SK-N-SH (cell line): ENCODE measurements around the gene VDAC1. TPM values are rescaled to one million over a fixed set of nuclear protein-coding genes. Genes with fewer than 3 reads are reported as not detected.

Experiments used
- CTCF ChIA-PET: fragments of 300-600, 350-600 bp; formaldehyde crosslinking; extraction: SDS; loops from one replicate; lab custom pipeline; 2021; lab: Yijun Ruan, JAX
- POLR2A ChIA-PET: fragments of 350-600 bp; sonication (Branson Sonifier 250); formaldehyde crosslinking; extraction: SDS; loops from one replicate; lab custom pipeline; 2020; ENCODE audit warnings: antibody characterized with exemption, inconsistent platforms; lab: Yijun Ruan, JAX
- DNase-seq: peaks from one replicate; pipeline ENCODE4 v3.0.0; 2012
- H2AFZ ChIP-seq: fragments of 200-600 bp; sonication (generic); 2 replicates; pipeline ENCODE4 v1.8.1; 2016; ENCODE audit warnings: antibody characterized with exemption, mild to moderate bottlenecking, low read depth
- H3F3A ChIP-seq: fragments of 200-600 bp; sonication (generic); replicated peaks from 2 replicates; pipeline ENCODE3; 2016; ENCODE audit warnings: antibody characterized with exemption, mild to moderate bottlenecking; ENCODE audit not compliant: insufficient read depth
- H3K27ac ChIP-seq, 2 experiments: fragments of 200-500 bp in 1 of 2; fragments of 200-600 bp in 1 of 2; sonication (Bioruptor generic) in 1 of 2; sonication (generic), shearing (Covaris generic) in 1 of 2; 2 replicates each; pipeline versions ENCODE4 v1.5.1 to v1.6.1; 2014 to 2016; ENCODE audit warnings: low read depth in 2 of 2, inconsistent platforms in 1 of 2, low read length in 1 of 2, mild to moderate bottlenecking in 1 of 2, mixed read lengths in 1 of 2
- H3K27me3 ChIP-seq: fragments of 200-600 bp; sonication (generic), shearing (Covaris generic); 2 replicates; pipeline ENCODE4 v1.6.1; 2016; ENCODE audit warnings: mixed run types; ENCODE audit not compliant: insufficient read depth
- H3K36me3 ChIP-seq, 2 experiments: fragments of 200-500 bp in 1 of 2; fragments of 200-600 bp in 1 of 2; sonication (Bioruptor generic) in 1 of 2; sonication (generic) in 1 of 2; replicated peaks in 1 of 2; 2 replicates each; pipeline versions ENCODE3 to v1.5.1; 2014 to 2016; ENCODE audit warnings: low read length in 1 of 2, mild to moderate bottlenecking in 1 of 2; ENCODE audit not compliant: insufficient read depth in 2 of 2, control insufficient read depth in 1 of 2
- H3K4me1 ChIP-seq, 2 experiments: fragments of 200-500 bp in 1 of 2; fragments of 200-600 bp in 1 of 2; sonication (Bioruptor generic) in 1 of 2; sonication (generic), shearing (Covaris generic) in 1 of 2; 2 replicates each; pipeline versions ENCODE4 v1.5.1 to v1.6.1; 2014 to 2016; ENCODE audit warnings: low read depth in 1 of 2, low read length in 1 of 2, mixed run types in 1 of 2; ENCODE audit not compliant: insufficient read depth in 2 of 2, control insufficient read depth in 1 of 2
- H3K4me2 ChIP-seq: fragments of 200-600 bp; sonication (generic), shearing (Covaris generic); 2 replicates; pipeline ENCODE4 v1.6.1; 2017; ENCODE audit warnings: mixed run types
- H3K4me3 ChIP-seq, 2 experiments: fragments of 200-500 bp in 1 of 2; fragments of 200-600 bp in 1 of 2; sonication (Bioruptor generic) in 1 of 2; sonication (generic), shearing (Covaris generic) in 1 of 2; 2 replicates each; pipeline versions ENCODE4 v1.5.1 to v1.8.1; 2014 to 2016; ENCODE audit warnings: low read depth in 2 of 2, inconsistent platforms in 1 of 2, low read length in 1 of 2, mild to moderate bottlenecking in 1 of 2, mixed read lengths in 1 of 2, moderate library complexity in 1 of 2
- H3K79me2 ChIP-seq: fragments of 200-600 bp; sonication (generic); 2 replicates; pipeline ENCODE4 v1.8.1; 2017; ENCODE audit warnings: mild to moderate bottlenecking; ENCODE audit not compliant: insufficient read depth
- H3K9ac ChIP-seq: fragments of 200-600 bp; sonication (generic); 2 replicates; pipeline ENCODE4 v1.6.1; 2017; ENCODE audit warnings: mixed run types
- H3K9me2 ChIP-seq: fragments of 200-600 bp; sonication (generic); 2 replicates; pipeline ENCODE4 v1.6.1; 2017; ENCODE audit warnings: mixed run types
- H3K9me3 ChIP-seq: fragments of 200-600 bp; sonication (generic); 2 replicates; pipeline ENCODE4 v1.6.1; 2017; ENCODE audit warnings: mixed run types, mild to moderate bottlenecking, moderate library complexity
- H4K20me1 ChIP-seq: fragments of 200-600 bp; sonication (generic); 2 replicates; pipeline ENCODE4 v1.6.1; 2017; ENCODE audit warnings: mild to moderate bottlenecking, mixed run types; ENCODE audit not compliant: insufficient read depth
- CHD2 ChIP-seq: fragments of 150-350 bp; IDR thresholded peaks from 2 replicates; pipeline ENCODE4 v1.6.1; 2018; ENCODE audit warnings: low read length; ENCODE audit not compliant: partially characterized antibody
- EZH2phosphoT487 ChIP-seq: fragments of 200-600 bp; sonication (generic); IDR thresholded peaks from 2 replicates; pipeline ENCODE4 v1.6.1; 2017; ENCODE audit warnings: low read depth, mixed run types, mild to moderate bottlenecking, antibody characterized with exemption, moderate library complexity, borderline replicate concordance
- FOSL2 ChIP-seq: IDR thresholded peaks from 2 replicates; pipeline ENCODE4 v1.4.0; 2012; ENCODE audit warnings: low read depth, mild to moderate bottlenecking, moderate library complexity, borderline replicate concordance
- GABPA ChIP-seq: IDR thresholded peaks from 2 replicates; pipeline ENCODE4 v1.4.0; 2012; ENCODE audit warnings: low read depth, mild to moderate bottlenecking
- GATA2 ChIP-seq: sonication (generic); formaldehyde crosslinking; IDR thresholded peaks from 2 replicates; pipeline ENCODE4 v1.5.0; 2020; ENCODE audit warnings: mild to moderate bottlenecking, missing genetic modification reagents
- MEF2A ChIP-seq: IDR thresholded peaks from 2 replicates; pipeline ENCODE4 v1.4.0; 2012; ENCODE audit warnings: low read depth, borderline replicate concordance
- MXI1 ChIP-seq: IDR thresholded peaks from 2 replicates; pipeline ENCODE4 v1.6.1; 2012; ENCODE audit warnings: mild to moderate bottlenecking, low read depth, low read length, improper control_type of control experiment
- NFIC ChIP-seq: IDR thresholded peaks from 2 replicates; pipeline ENCODE4 v1.4.0; 2012; ENCODE audit warnings: borderline replicate concordance
- RAD21 ChIP-seq: IDR thresholded peaks from 2 replicates; pipeline ENCODE4 v1.6.1; 2012; ENCODE audit warnings: mild to moderate bottlenecking, low read length
- RXRA ChIP-seq: IDR thresholded peaks from 2 replicates; pipeline ENCODE4 v1.4.0; 2012; ENCODE audit warnings: low read depth, mild to moderate bottlenecking, borderline replicate concordance
- SMC3 ChIP-seq: IDR thresholded peaks from 2 replicates; pipeline ENCODE4 v1.6.1; 2012; ENCODE audit warnings: low read depth, low read length, improper control_type of control experiment
- TAF1 ChIP-seq: IDR thresholded peaks from 2 replicates; pipeline ENCODE4 v1.6.1; 2012; ENCODE audit warnings: low read depth, mild to moderate bottlenecking, low read length, moderate library complexity, borderline replicate concordance
- TEAD4 ChIP-seq: IDR thresholded peaks from 2 replicates; pipeline ENCODE4 v1.4.0; 2012; ENCODE audit warnings: mild to moderate bottlenecking, borderline replicate concordance; ENCODE audit not compliant: insufficient read depth
- whole genome bisulfite sequencing: methylation state at CpG from one replicate; pipeline ENCODE4 v1.1.6; 2017; ENCODE audit warnings: low lambda C conversion rate; 5-methylcytosine and 5-hydroxymethylcytosine counted together
- polyA plus RNA-seq, 3 experiments: library from polyadenylated mRNA; depleted of rRNA; stranded (reverse); fragments of >200 nt; gene quantifications; 2 replicates each; pipeline ENCODE4 v1.2.3, GENCODE V29; 2012
- TF ChIP-seq, protein P1 (sequence below): IDR thresholded peaks from 2 replicates; pipeline ENCODE4 v1.4.0; 2012; ENCODE audit warnings: low read depth
- TF ChIP-seq, protein P2 (sequence below): IDR thresholded peaks from 2 replicates; pipeline ENCODE4; 2012
- TF ChIP-seq, protein P3 (sequence below): IDR thresholded peaks from 2 replicates; pipeline ENCODE4 v1.4.0; 2012; ENCODE audit warnings: low read depth, borderline replicate concordance
- TF ChIP-seq, protein P4 (sequence below): fragments of 200-600 bp; sonication (generic); IDR thresholded peaks from 2 replicates; pipeline ENCODE4 v1.6.1; 2017; ENCODE audit warnings: antibody characterized with exemption, mild to moderate bottlenecking, moderate library complexity
- TF ChIP-seq, protein P5 (sequence below): fragments of 150-350 bp; IDR thresholded peaks from 2 replicates; pipeline ENCODE4 v1.6.1; 2016; ENCODE audit warnings: mild to moderate bottlenecking, low read depth, low read length
- TF ChIP-seq, protein P6 (sequence below): IDR thresholded peaks from 2 replicates; pipeline ENCODE4 v1.6.1; 2012; ENCODE audit warnings: mild to moderate bottlenecking, low read depth, low read length, moderate library complexity

Gene VDAC1
- polyA plus RNA-seq, 1 of the 3 experiments (the other 2 are of a cell fraction) = 166 TPM

DNA sequence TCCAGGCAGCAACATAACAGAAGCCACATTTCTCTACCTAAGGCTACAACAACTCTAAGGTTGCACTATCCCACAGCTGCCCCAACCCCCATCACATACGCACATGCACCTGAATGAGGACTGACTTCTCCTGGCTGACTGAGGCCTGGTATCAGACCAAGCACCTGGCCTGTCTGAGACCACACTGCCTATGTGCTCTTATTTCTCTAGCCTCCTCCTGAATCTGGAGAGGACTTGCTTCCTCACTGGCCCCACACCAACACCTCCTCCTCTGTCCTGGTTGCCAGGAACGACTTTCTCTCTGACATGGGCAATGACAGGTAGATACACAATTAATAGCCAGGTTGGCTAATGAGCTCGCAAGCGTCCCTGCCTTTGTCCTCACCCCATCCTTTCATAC, 14.9 kb upstream of the VDAC1 start:
- Histone ChIP-seq H2AFZ (no peak overlapping the region), H3K27me3 (no peaks in the 10 kb centered on the region), H3K9ac (no peak overlapping the region), H3F3A (no peaks in the 10 kb centered on the region), H4K20me1 (no peaks in the 10 kb centered on the region), H3K36me3 (no peaks in the 10 kb centered on the region), H3K4me2 (no peak overlapping the region), H3K9me2 (no peaks in the 10 kb centered on the region), H3K4me1 (no peaks in the 10 kb centered on the region), H3K4me3 (no peak overlapping the region), H3K9me3 (no peaks in the 10 kb centered on the region), H3K27ac (no peak overlapping the region), H3K79me2 (no peaks in the 10 kb centered on the region)
- no peak for DNase-seq
- WGBS = 89% methylated on average over 4 of the region's 4 CpGs
- POLR2A ChIA-PET = no interaction called here
- TF ChIP-seq SMC3 (no peak), GATA2 (CRISPR knock-in tag) (no peak), RAD21 (no peak), NFIC (no peak), FOSL2 (no peak), GABPA (no peak), RXRA (no peak), CHD2 (no peak), TEAD4 (no peak), EZH2phosphoT487 (no peak), MEF2A (no peak), MXI1 (no peak), TAF1 (no peak)
- TF ChIP-seq, protein P1, sequence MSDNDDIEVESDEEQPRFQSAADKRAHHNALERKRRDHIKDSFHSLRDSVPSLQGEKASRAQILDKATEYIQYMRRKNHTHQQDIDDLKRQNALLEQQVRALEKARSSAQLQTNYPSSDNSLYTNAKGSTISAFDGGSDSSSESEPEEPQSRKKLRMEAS = no peak
- TF ChIP-seq, protein P2, sequence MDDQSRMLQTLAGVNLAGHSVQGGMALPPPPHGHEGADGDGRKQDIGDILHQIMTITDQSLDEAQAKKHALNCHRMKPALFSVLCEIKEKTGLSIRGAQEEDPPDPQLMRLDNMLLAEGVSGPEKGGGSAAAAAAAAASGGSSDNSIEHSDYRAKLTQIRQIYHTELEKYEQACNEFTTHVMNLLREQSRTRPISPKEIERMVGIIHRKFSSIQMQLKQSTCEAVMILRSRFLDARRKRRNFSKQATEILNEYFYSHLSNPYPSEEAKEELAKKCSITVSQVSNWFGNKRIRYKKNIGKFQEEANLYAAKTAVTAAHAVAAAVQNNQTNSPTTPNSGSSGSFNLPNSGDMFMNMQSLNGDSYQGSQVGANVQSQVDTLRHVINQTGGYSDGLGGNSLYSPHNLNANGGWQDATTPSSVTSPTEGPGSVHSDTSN = no peak
- TF ChIP-seq, protein P3, sequence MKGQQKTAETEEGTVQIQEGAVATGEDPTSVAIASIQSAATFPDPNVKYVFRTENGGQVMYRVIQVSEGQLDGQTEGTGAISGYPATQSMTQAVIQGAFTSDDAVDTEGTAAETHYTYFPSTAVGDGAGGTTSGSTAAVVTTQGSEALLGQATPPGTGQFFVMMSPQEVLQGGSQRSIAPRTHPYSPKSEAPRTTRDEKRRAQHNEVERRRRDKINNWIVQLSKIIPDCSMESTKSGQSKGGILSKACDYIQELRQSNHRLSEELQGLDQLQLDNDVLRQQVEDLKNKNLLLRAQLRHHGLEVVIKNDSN = no peak
- TF ChIP-seq, protein P4, sequence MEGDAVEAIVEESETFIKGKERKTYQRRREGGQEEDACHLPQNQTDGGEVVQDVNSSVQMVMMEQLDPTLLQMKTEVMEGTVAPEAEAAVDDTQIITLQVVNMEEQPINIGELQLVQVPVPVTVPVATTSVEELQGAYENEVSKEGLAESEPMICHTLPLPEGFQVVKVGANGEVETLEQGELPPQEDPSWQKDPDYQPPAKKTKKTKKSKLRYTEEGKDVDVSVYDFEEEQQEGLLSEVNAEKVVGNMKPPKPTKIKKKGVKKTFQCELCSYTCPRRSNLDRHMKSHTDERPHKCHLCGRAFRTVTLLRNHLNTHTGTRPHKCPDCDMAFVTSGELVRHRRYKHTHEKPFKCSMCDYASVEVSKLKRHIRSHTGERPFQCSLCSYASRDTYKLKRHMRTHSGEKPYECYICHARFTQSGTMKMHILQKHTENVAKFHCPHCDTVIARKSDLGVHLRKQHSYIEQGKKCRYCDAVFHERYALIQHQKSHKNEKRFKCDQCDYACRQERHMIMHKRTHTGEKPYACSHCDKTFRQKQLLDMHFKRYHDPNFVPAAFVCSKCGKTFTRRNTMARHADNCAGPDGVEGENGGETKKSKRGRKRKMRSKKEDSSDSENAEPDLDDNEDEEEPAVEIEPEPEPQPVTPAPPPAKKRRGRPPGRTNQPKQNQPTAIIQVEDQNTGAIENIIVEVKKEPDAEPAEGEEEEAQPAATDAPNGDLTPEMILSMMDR = no peak
- TF ChIP-seq, protein P5, sequence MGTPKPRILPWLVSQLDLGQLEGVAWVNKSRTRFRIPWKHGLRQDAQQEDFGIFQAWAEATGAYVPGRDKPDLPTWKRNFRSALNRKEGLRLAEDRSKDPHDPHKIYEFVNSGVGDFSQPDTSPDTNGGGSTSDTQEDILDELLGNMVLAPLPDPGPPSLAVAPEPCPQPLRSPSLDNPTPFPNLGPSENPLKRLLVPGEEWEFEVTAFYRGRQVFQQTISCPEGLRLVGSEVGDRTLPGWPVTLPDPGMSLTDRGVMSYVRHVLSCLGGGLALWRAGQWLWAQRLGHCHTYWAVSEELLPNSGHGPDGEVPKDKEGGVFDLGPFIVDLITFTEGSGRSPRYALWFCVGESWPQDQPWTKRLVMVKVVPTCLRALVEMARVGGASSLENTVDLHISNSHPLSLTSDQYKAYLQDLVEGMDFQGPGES = no peak
- TF ChIP-seq, protein P6, sequence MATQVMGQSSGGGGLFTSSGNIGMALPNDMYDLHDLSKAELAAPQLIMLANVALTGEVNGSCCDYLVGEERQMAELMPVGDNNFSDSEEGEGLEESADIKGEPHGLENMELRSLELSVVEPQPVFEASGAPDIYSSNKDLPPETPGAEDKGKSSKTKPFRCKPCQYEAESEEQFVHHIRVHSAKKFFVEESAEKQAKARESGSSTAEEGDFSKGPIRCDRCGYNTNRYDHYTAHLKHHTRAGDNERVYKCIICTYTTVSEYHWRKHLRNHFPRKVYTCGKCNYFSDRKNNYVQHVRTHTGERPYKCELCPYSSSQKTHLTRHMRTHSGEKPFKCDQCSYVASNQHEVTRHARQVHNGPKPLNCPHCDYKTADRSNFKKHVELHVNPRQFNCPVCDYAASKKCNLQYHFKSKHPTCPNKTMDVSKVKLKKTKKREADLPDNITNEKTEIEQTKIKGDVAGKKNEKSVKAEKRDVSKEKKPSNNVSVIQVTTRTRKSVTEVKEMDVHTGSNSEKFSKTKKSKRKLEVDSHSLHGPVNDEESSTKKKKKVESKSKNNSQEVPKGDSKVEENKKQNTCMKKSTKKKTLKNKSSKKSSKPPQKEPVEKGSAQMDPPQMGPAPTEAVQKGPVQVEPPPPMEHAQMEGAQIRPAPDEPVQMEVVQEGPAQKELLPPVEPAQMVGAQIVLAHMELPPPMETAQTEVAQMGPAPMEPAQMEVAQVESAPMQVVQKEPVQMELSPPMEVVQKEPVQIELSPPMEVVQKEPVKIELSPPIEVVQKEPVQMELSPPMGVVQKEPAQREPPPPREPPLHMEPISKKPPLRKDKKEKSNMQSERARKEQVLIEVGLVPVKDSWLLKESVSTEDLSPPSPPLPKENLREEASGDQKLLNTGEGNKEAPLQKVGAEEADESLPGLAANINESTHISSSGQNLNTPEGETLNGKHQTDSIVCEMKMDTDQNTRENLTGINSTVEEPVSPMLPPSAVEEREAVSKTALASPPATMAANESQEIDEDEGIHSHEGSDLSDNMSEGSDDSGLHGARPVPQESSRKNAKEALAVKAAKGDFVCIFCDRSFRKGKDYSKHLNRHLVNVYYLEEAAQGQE = no peak
- CTCF ChIA-PET = interaction anchor here (1.0 to 5.6 kb wide), 2 partner anchors 20 to 23 kb away, joined by 3 to 33 read pairs; no protein-coding TSS in a partner anchor
